CD4-positive, alpha-beta memory T cell (primary cell): ENCODE data around the gene BMAL1. TPM values are rescaled to one million over a fixed set of nuclear protein-coding genes. Genes with fewer than 3 reads are reported as not detected.

Source experiments
- CTCF ChIA-PET: fragments of 350-600 bp; sonication (Branson Sonifier 250); formaldehyde crosslinking; loops from one replicate; lab custom pipeline; 2021; ENCODE audit warnings: inconsistent platforms; ENCODE audit not compliant: partially characterized antibody; lab: Charles Lee
- POLR2A ChIA-PET: fragments of 350-600 bp; sonication (Branson Sonifier 250); formaldehyde crosslinking; loops from one replicate; lab custom pipeline; 2021; ENCODE audit not compliant: partially characterized antibody; lab: Charles Lee
- DNase-seq, 5 donors: peaks; one replicate each; pipeline versions ENCODE4 v3.0.0 to v3.0.0-alpha.2; 2020 to 2022; ENCODE audit warnings: mixed read lengths in 1 of 5
- H3K27ac ChIP-seq: one replicate; pipeline ENCODE4 v1.7.0; 2013; ENCODE audit warnings: low read depth, low read length
- H3K27me3 ChIP-seq: 2 replicates; pipeline ENCODE4 v1.7.0; 2013; ENCODE audit warnings: mild to moderate bottlenecking, low read length, moderate library complexity; ENCODE audit not compliant: insufficient read depth
- H3K36me3 ChIP-seq: 2 replicates; pipeline ENCODE4 v1.7.0; 2013; ENCODE audit warnings: mild to moderate bottlenecking, low read length, moderate library complexity; ENCODE audit not compliant: insufficient read depth
- H3K4me1 ChIP-seq: 2 replicates; pipeline ENCODE4 v1.7.0; 2013; ENCODE audit warnings: mild to moderate bottlenecking, low read length, moderate library complexity; ENCODE audit not compliant: insufficient read depth
- H3K4me3 ChIP-seq, 2 donors: one replicate each; pipeline ENCODE4 v1.7.0; 2013; ENCODE audit warnings: low read length in 2 of 2, mild to moderate bottlenecking in 1 of 2
- H3K9me3 ChIP-seq, 2 donors: one replicate each; pipeline ENCODE4 v1.7.0; 2013; ENCODE audit warnings: low read length in 2 of 2, control low read depth in 1 of 2; ENCODE audit not compliant: control insufficient read depth in 1 of 2
- H3K27ac Mint-ChIP-seq, 7 donors: one replicate each; pipeline ENCODE4 v1.8.0; 2020 to 2021; ENCODE audit warnings: mixed read lengths in 7 of 7, mild to moderate bottlenecking in 6 of 7, inconsistent platforms in 3 of 7, moderate library complexity in 3 of 7
- H3K27me3 Mint-ChIP-seq, 2 donors: one replicate each; pipeline ENCODE4 v1.8.0; 2020 to 2021; ENCODE audit warnings: mixed read lengths in 2 of 2
- H3K36me3 Mint-ChIP-seq, 2 donors: one replicate each; pipeline ENCODE4 v1.8.0; 2020 to 2021; ENCODE audit warnings: mixed read lengths in 2 of 2, inconsistent platforms in 1 of 2, mild to moderate bottlenecking in 1 of 2
- H3K4me1 Mint-ChIP-seq, 4 donors: one replicate each; pipeline ENCODE4 v1.8.0; 2020 to 2021; ENCODE audit warnings: mixed read lengths in 4 of 4, mild to moderate bottlenecking in 1 of 4
- H3K4me3 Mint-ChIP-seq, 8 donors: one replicate each; pipeline ENCODE4 v1.8.0; 2020 to 2021; ENCODE audit warnings: mixed read lengths in 8 of 8, mild to moderate bottlenecking in 7 of 8, moderate library complexity in 6 of 8, inconsistent platforms in 3 of 8
- H3K9me3 Mint-ChIP-seq, 8 donors: one replicate each; pipeline ENCODE4 v1.8.0; 2020 to 2021; ENCODE audit warnings: mixed read lengths in 8 of 8, mild to moderate bottlenecking in 5 of 8, inconsistent platforms in 3 of 8, moderate library complexity in 1 of 8
- intact Hi-C: fragments of 100-400 bp; cut with micrococcal nuclease; formaldehyde crosslinking; loops from one replicate; pipeline ENCODE4 v1.15.1; 2023
- polyA plus RNA-seq, 2 donors: library from polyadenylated mRNA; unstranded; fragments of 300-500 nt; fragmentation: Illumina TruSeq; gene quantifications; one replicate each; pipeline ENCODE4 v1.2.3, GENCODE V29; 2021
- total RNA-seq, 2 experiments: library from RNA; stranded (reverse); gene quantifications; one replicate each; pipeline ENCODE4 v1.2.3, GENCODE V29; 2021

The BMAL1 gene
- total and polyA plus RNA-seq, 4 experiments from 2014 or later: 18.8 to 112 (median 69.9) TPM

GRCh38 chr11:13349046-13349445 is 71.5 kb downstream of the BMAL1 start:
- no peak overlapping the region for H3K4me3 ChIP-seq
- H3K27ac ChIP-seq: no peak overlapping the region
- Mint-ChIP-seq H3K9me3 (no peaks in the 10 kb centered on the region), H3K27ac (peak overlapping the region in 6 of 7 donors; percentile 9 to 93 (median 58)), H3K4me3 (no peak overlapping the region), H3K27me3 (no peaks in the 10 kb centered on the region), H3K36me3 (peaks cover 41 to 55% of the 10 kb centered on the region in 2 donors), H3K4me1 (peaks cover 35 to 53% (median 43%) of the 10 kb centered on the region in 4 donors)
- DNase-seq: no peak
- H3K36me3 ChIP-seq: peaks cover 12% of the 10 kb centered on the region
- peaks cover 20% of the 10 kb centered on the region for H3K4me1 ChIP-seq
- intact Hi-C loops: no loop called here
- CTCF ChIA-PET: interaction anchor here (1.1 to 2.1 kb wide), 3 partner anchors 11 to 108 kb away, joined by 3 to 8 read pairs (median 3); no protein-coding TSS in a partner anchor
- H3K9me3 ChIP-seq: no peaks in the 10 kb centered on the region
- no peaks in the 10 kb centered on the region for H3K27me3 ChIP-seq
- POLR2A ChIA-PET: no interaction called here

GRCh38 chr11:13349581-13349980 is 72.0 kb downstream of the BMAL1 start:
- Histone ChIP-seq H3K4me3 (no peak overlapping the region), H3K36me3 (peaks cover 16% of the 10 kb centered on the region), H3K27me3 (no peaks in the 10 kb centered on the region), H3K9me3 (no peaks in the 10 kb centered on the region), H3K4me1 (peaks cover 16% of the 10 kb centered on the region), H3K27ac (no peak overlapping the region)
- no peak overlapping the region for H3K4me3 Mint-ChIP-seq
- H3K4me1 Mint-ChIP-seq: peaks cover 31 to 48% (median 40%) of the 10 kb centered on the region in 4 donors
- no peaks in the 10 kb centered on the region for H3K9me3 Mint-ChIP-seq
- DNase-seq: no peak
- peak overlapping the region in 3 of 7 donors; percentile 9 to 79 (median 36) for H3K27ac Mint-ChIP-seq
- intact Hi-C loops: no loop called here
- POLR2A ChIA-PET: no interaction called here
- CTCF ChIA-PET: interaction anchor here (1.1 to 2.1 kb wide), 5 partner anchors 11 to 159 kb away, joined by 3 to 8 read pairs (median 3); no protein-coding TSS in a partner anchor
- peaks cover 44 to 58% of the 10 kb centered on the region in 2 donors for H3K36me3 Mint-ChIP-seq
- no peaks in the 10 kb centered on the region for H3K27me3 Mint-ChIP-seq

GRCh38 chr11:13352711-13353110 is 75.1 kb downstream of the BMAL1 start:
- ChIA-PET POLR2A (no interaction called here), CTCF (interaction anchor here (0.8 to 2.6 kb wide), 6 partner anchors 7 to 144 kb away, joined by 3 to 11 read pairs (median 4); no protein-coding TSS in a partner anchor)
- Mint-ChIP-seq H3K4me3 (no peak overlapping the region), H3K27ac (peak overlapping the region in 3 of 7 donors; percentile 30 to 77 (median 62)), H3K4me1 (peaks cover 18 to 24% (median 21%) of the 10 kb centered on the region in 4 donors), H3K9me3 (no peaks in the 10 kb centered on the region), H3K36me3 (peaks cover 63 to 84% of the 10 kb centered on the region in 2 donors), H3K27me3 (no peaks in the 10 kb centered on the region)
- Histone ChIP-seq H3K27ac (no peak overlapping the region), H3K4me1 (peaks cover 9% of the 10 kb centered on the region), H3K4me3 (no peak overlapping the region), H3K27me3 (no peaks in the 10 kb centered on the region), H3K36me3 (peaks cover 43% of the 10 kb centered on the region), H3K9me3 (no peaks in the 10 kb centered on the region)
- no peak for DNase-seq
- intact Hi-C loops: no loop called here

- no peak overlapping the region for H3K4me3 ChIP-seq
- H3K9me3 Mint-ChIP-seq: no peaks in the 10 kb centered on the region
- intact Hi-C loops: no loop called here
- peaks cover 8 to 15% (median 12%) of the 10 kb centered on the region in 4 donors for H3K4me1 Mint-ChIP-seq
- H3K36me3 ChIP-seq: peaks cover 59% of the 10 kb centered on the region
- H3K27ac ChIP-seq: no peak overlapping the region
- no peaks in the 10 kb centered on the region for H3K9me3 ChIP-seq
- H3K36me3 Mint-ChIP-seq: peaks cover 66 to 85% of the 10 kb centered on the region in 2 donors
- no peaks in the 10 kb centered on the region for H3K27me3 Mint-ChIP-seq
- peak overlapping the region in 4 of 7 donors; percentile 42 to 76 (median 66) for H3K27ac Mint-ChIP-seq
- no peak for DNase-seq
- POLR2A ChIA-PET: interaction anchor here (1.2 kb wide), 1 partner anchor 11 kb away, joined by 3 read pairs; no protein-coding TSS in a partner anchor
- H3K27me3 ChIP-seq: no peaks in the 10 kb centered on the region
- no peaks in the 10 kb centered on the region for H3K4me1 ChIP-seq
- CTCF ChIA-PET: interaction anchor here (1.1 to 2.6 kb wide), 4 partner anchors 9 to 32 kb away, joined by 3 to 11 read pairs (median 4); no protein-coding TSS in a partner anchor
- no peak overlapping the region for H3K4me3 Mint-ChIP-seq
Observed at GRCh38 chr11:13354335-13354734, 76.7 kb downstream of the BMAL1 start.

GRCh38 chr11:13355191-13355590 is 77.6 kb downstream of the BMAL1 start:
- no peaks in the 10 kb centered on the region for H3K9me3 ChIP-seq
- ChIA-PET POLR2A (no interaction called here), CTCF (interaction anchor here (2.3 kb wide), 1 partner anchor 10 kb away, joined by 5 read pairs; no protein-coding TSS in a partner anchor)
- Mint-ChIP-seq H3K4me3 (no peak overlapping the region), H3K4me1 (peaks cover 8 to 15% (median 11%) of the 10 kb centered on the region in 4 donors), H3K27me3 (no peaks in the 10 kb centered on the region), H3K36me3 (peaks cover 65 to 86% of the 10 kb centered on the region in 2 donors), H3K27ac (peak overlapping the region in 2 of 7 donors; percentile 19 to 36), H3K9me3 (no peaks in the 10 kb centered on the region)
- H3K4me1 ChIP-seq: no peaks in the 10 kb centered on the region
- peaks cover 67% of the 10 kb centered on the region for H3K36me3 ChIP-seq
- no peak overlapping the region for H3K27ac ChIP-seq
- no peak for DNase-seq
- intact Hi-C loops: no loop called here
- no peaks in the 10 kb centered on the region for H3K27me3 ChIP-seq
- H3K4me3 ChIP-seq: no peak overlapping the region

- Mint-ChIP-seq H3K4me3 (no peak overlapping the region), H3K27ac (peak overlapping the region in 2 of 7 donors; percentile 15 to 25), H3K27me3 (no peaks in the 10 kb centered on the region), H3K4me1 (peaks cover 0 to 6% (median 2%) of the 10 kb centered on the region in 4 donors), H3K36me3 (peaks cover 61 to 89% of the 10 kb centered on the region in 2 donors), H3K9me3 (no peaks in the 10 kb centered on the region)
- Histone ChIP-seq H3K4me3 (no peak overlapping the region), H3K27me3 (no peaks in the 10 kb centered on the region), H3K36me3 (peaks cover 80% of the 10 kb centered on the region), H3K9me3 (no peaks in the 10 kb centered on the region), H3K27ac (no peak overlapping the region), H3K4me1 (no peaks in the 10 kb centered on the region)
- no peak for DNase-seq
- intact Hi-C loops: no loop called here
- ChIA-PET CTCF (interaction anchor here (1.1 kb wide), 1 partner anchor 118 kb away, joined by 4 read pairs; no protein-coding TSS in a partner anchor), POLR2A (no interaction called here)
Observed at GRCh38 chr11:13357232-13357631, 79.6 kb downstream of the BMAL1 start.

- H3K27ac ChIP-seq: no peak overlapping the region
- no peak overlapping the region for H3K4me3 ChIP-seq
- H3K4me1 ChIP-seq: no peaks in the 10 kb centered on the region
- POLR2A ChIA-PET: no interaction called here
- H3K36me3 ChIP-seq: peaks cover 87% of the 10 kb centered on the region
- Mint-ChIP-seq H3K27me3 (no peaks in the 10 kb centered on the region), H3K9me3 (no peaks in the 10 kb centered on the region), H3K4me3 (no peak overlapping the region), H3K27ac (no peak overlapping the region), H3K36me3 (peaks cover 58 to 91% of the 10 kb centered on the region in 2 donors), H3K4me1 (peaks cover 0 to 3% (median under 1%) of the 10 kb centered on the region in 4 donors)
- intact Hi-C loops: no loop called here
- H3K27me3 ChIP-seq: no peaks in the 10 kb centered on the region
- no peaks in the 10 kb centered on the region for H3K9me3 ChIP-seq
- CTCF ChIA-PET: interaction anchor here (0.9 to 1.5 kb wide), 2 partner anchors 14 to 395 kb away, joined by 3 read pairs; no protein-coding TSS in a partner anchor
- no peak for DNase-seq
Observed at GRCh38 chr11:13358596-13359270, 81.1 kb downstream of the BMAL1 start.
